NCI-H1417 treated with DMSO at 0.1 percent for 48 hours (cell line): ENCODE data around the gene CCDC57.
"Not testable (repeated sequence)": the region's sequence is repeated elsewhere in the genome, so short reads cannot be mapped to it uniquely, and the experiment has no call there.

ENCODE experiments used
- DNase-seq: peaks from one replicate; lab custom pipeline; 2025; lab: John Stamatoyannopoulos, UW

Gene CCDC57

GRCh38 chr17:82152556-82153294 is 59.9 kb downstream of the CCDC57 start:
- no peak for DNase-seq

GRCh38 chr17:82152114-82152513 is 60.5 kb downstream of the CCDC57 start:
- DNase-seq = no peak

DNA sequence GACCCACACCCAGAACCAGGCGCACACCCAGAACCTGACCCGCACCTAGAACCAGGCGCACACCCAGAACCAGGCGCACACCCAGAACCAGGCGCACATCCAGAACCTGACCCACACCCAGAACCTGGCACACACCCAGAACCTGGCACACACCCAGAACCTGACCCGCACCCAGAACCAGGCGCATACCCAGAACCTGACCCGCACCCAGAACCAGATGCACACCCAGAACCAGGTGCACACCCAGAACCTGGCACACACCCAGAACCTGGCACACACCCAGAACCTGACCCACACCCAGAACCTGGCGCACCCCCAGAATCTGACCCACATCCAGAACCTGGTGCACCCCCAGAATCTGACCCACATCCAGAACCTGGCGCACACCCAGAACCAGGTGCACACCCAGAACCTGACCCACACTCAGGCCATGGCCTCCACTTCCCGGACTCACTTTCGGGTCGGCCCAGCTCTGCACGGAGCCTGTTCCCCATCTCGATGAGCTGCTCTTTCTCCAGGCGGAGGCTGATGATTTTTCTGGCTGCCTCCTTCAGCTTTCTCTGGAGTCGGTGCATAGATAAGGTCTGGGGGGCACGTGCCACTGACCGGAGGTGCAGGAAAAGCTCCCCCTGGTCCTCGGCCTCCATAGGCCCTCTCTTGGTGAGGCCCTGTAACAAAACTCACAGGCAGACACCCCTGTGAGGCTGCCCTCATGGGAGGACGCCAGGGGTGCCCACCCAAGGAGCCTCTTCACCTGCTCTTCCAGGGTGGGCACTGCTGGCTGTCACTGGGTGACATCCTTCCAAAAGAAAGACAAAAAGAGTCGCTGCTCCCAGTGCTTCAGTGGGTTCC is 61.3 kb downstream of the CCDC57 start:
- no peak for DNase-seq

GRCh38 chr17:82149401-82150099 is 63.1 kb downstream of the CCDC57 start:
- no peak for DNase-seq

GRCh38 chr17:82148997-82149396 is 63.6 kb downstream of the CCDC57 start:
- DNase-seq = no peak

DNA sequence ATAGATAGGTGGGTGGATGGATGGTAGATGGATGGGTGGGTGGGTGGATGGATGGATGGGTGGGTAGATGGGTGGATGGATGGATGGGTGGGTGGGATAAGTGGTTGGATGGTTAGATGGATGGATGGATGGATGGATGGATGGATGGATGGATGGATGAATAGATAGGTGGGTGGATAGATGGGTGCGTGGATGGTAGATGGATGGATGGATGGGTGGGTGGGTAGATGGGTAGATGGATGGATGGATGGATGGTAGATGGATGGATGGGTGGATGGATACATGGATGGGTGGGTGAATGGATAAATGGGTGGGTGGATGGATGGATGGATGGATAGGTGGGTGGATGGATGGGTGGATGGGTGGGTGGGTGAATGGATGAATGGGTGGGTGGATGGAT is 64.6 kb downstream of the CCDC57 start:
- no peak for DNase-seq

DNA sequence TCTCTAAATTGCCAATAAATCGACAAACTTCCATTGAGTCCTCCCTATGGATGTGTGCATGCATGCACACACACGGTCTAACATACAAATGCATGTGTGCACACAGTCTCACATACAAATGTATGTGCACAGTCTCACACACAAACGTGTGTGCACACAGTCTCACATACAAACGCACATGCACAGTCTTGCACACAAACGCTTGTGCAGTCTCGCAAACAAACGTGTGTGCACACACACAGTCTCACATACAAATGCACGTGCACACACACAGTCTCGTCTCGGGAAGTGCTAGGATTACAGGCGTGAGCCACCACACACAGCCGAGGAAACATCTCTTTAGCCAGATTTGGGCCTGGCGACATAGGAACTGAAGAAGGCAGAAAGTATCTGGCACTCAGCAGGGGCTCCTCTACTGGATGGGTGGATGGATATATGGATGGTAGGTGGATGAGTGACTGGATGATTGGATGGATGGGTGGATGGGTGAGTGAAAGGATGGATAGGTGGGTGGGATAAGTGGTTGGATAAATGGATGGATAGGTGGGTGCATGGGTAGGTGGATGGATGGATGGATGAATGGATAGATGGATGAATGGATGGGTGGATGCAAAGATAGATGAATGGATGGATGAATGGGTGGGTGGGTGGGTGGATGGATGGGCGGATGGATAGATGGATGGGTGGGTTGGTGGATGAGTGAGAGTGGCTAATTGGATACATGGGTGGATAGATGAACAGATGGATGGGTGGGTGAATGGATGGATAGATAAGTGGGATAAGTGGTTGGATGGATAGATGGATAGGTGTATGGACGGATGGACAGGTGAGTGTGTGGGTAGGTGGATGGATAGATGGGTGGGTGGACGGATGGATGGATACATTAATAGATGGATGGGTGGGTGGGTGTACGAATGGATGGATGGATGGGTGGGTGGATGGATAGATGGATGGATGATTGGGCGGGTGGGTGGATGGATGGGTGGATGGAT is 65.7 kb downstream of the CCDC57 start:
- DNase-seq = no peak

DNA sequence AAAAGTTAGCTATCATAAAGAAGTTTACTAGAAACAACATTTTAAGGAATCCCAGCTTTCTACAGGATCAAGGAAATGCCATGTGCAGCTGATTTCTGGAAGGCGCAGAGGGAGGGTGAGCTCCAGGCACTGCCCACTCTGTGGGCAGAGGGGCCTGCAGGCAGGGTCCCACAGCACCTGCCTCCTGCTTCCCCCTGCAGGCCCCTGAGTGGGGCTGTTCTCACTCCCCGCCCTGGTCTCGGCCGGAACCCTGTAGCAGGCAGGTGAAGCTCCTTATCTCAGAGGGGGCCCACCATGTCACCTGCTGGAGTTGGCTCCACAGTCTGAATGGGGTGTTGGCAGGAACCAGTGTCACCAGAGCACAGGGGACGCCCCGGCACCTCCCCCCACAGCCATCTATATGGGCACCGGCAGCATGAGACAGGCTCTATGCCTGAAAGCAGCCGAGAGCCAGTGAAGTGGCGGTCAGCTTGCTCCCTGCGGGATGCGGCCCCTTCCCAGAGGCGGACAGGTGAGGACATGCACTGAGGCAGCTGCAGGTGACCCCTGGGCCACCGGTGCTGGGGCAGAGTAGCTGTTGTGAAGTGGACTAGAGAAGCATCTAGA is 67.0 kb downstream of the CCDC57 start:
- DNase-seq = no peak

GRCh38 chr17:82143333-82143732 is 69.3 kb downstream of the CCDC57 start:
- no peak for DNase-seq

DNA sequence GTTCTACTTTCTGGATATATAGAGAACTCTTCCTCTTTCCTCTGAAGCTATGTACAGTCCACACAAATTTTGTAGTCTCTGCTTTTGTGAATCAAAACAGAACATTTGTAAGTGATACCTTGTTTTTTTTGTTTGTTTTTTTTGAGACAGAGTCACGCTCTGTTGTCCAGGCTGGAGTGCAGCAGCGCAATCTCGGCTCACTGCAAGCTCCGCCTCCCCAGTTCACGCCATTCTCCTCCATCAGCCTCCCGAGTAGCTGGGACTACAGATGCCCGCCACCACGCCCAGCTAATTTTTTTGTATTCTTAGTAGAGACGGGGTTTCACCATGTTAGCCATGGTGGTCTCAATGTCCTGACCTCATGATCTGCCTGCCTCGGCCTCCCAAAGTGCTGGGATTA is 72.7 kb downstream of the CCDC57 start:
- not testable (repeated sequence) for DNase-seq

DNA sequence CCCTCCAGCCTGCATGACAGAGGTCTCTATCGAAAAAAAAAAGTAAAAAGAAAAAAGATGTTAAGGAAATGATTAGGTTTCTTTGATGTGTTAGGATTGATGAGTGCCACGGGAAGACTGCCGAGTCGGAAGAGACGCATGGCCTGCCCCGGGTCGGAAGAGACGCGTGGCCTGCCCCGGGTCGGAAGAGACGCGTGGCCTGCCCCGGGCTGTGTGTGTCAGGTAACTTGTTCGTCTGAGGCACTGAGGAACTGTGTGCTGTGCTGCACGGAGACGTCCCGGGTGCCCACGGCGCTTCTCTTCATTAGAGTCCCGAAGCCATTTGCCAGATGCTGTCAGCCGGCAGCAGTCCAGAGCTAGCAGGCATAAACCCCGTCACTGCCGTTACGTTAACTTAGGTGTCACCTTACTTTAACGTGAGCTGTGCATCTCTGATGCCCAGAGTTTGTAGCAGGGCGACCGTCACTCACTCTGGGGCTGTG is 74.1 kb downstream of the CCDC57 start:
- no peak for DNase-seq

GRCh38 chr17:82134101-82134500 is 78.5 kb downstream of the CCDC57 start:
- DNase-seq = no peak

DNA sequence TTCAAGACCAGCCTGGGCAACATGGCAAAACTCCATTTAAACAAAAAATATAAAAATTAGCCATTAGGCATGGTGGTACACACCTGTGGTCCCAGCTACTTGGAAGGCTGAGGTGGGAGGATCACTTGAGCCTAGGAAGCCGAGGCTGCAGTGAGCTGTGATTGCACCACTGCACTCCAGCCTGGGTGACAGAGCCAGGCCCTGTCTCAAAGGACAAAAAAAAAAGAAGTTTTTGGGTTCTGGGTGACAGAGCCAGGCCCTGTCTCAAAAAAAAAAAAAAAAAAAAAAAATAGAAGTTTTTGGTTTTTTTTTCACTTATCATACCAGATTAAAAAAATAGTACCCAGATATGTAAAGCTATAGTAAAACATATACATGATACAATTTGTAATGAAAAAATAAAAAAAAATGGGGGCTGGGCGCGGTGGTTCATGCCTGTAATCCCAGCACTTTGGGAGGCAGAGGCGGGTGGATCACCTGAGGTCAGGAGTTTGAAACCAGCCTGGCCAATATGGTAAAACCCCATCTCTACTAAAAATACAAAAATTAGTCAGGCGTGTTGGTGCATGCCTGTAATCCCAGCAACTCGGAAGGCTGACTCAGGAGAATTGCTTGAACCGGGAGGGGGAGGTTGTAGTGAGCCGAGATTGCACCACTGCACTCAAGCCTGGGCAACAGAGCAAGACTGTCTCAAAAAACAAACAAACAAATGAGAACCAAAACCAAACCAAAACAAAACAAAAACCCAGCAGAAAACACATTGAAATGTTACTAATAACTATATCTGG is 79.3 kb downstream of the CCDC57 start:
- DNase-seq = not testable (repeated sequence)

- DNase-seq = no peak
These were observed 83.5 kb downstream of the CCDC57 start for GRCh38 chr17:82129095-82129494.

- no peak for DNase-seq
These were observed 84.4 kb downstream of the CCDC57 start for GRCh38 chr17:82128287-82128686.

DNA sequence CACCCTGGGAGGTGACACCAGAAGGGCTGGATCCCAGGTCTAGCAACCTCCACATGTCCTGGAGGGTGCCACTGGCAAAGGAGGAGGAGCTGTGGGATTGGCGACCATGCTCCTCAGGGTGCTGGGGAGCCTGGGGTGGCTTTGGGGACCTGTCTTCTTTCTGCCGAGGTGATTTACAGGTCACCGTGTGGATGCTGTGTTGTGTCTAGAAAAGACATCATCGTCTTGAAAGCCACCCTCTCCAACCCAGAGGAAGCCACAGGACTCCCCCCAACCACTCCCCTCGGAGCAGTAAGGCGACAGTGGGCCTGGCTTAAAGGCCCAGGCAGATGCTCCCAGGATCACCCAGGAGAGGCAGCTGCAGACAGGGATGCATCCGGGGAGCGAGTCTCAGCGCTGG is 84.9 kb downstream of the CCDC57 start:
- no peak for DNase-seq

- no peak for DNase-seq
These were observed 85.4 kb downstream of the CCDC57 start for GRCh38 chr17:82127315-82127595.

DNA sequence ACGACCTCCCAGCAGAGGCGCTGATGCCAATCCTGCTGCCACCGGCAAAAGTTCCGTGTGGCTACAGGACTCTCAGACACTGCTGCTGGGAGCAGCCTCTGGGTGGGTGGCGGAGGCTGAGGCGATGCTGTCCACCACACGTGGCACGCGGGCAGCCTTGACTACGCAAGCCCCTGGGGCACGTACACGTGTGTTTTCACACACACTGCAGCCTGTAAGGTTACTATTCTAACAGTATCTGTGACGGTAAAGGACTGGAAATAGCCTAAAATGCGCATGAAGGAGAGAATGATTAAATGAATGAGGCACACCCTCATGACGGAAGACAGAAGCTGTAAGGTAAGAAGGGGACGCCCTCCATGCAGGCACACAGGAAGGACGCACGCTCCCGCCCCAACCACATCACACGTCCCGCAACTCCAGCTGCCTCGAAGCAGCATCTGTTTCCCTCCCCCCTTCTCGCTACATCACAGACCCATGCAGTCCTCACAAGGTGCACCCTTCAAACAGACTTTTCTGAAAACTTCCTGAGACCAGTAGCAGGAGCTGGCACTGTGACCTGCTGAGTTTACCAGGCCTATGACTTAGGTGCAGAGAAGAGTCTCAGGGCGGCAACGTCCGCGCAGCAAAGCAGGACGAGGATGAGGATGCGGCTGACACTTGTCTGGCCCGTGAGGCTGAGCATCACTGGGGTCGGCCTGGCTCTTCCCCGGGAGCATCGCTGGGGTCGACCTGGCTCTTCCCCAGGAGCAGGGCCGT is 85.9 kb downstream of the CCDC57 start:
- no peak for DNase-seq

DNA sequence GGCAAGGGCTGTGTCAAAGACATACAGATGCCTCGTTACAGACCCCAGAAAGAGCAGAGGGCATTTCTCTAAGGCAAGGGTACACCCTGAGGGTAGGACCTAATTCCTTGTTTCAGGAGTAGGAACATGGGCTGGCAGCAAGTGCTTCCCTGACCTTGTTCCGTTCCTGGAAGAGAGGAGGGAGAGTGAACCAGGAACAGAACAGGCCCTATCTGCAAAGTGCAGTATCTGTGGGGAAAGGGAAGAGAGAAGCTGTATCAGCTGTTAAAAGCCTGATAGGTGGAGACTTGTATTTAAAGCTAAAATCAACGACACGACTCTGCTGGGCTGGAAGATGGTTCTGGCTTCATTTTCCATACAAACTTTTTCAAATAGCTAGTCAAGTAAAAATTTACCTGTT is 88.5 kb downstream of the CCDC57 start:
- DNase-seq = no peak
